NCI-H460 (cell line): Measurements from ENCODE around the gene FBRSL1. TPM values are rescaled to one million over a fixed set of nuclear protein-coding genes. Genes with fewer than 3 reads are reported as not detected.

Source experiments
- DNase-seq: peaks from one replicate; pipeline ENCODE4 v3.0.0-alpha.2; 2016; ENCODE audit warnings: low read depth; ENCODE audit errors: extremely low read depth
- total RNA-seq: library from RNA; depleted of rRNA; stranded (reverse); fragments of >200 nt; shearing (Covaris generic); gene quantifications from 2 replicates; pipeline ENCODE4 v1.2.3, GENCODE V29; 2014

Gene FBRSL1
- total RNA-seq, 1 experiment from 2014 or later, result 18.2 TPM

GRCh38 chr12:132508860-132509732 is 19.1 kb downstream of the FBRSL1 start:
- no peak for DNase-seq

GRCh38 chr12:132510111-132510724 is 20.3 kb downstream of the FBRSL1 start:
- DNase-seq, result no peak

- DNase-seq, result no peak
Measured at GRCh38 chr12:132510746-132511477, 21.0 kb downstream of the FBRSL1 start.

- no peak for DNase-seq
Measured at GRCh38 chr12:132511516-132512196, 21.7 kb downstream of the FBRSL1 start.

GRCh38 chr12:132512197-132513069 is 22.5 kb downstream of the FBRSL1 start:
- no peak for DNase-seq

- DNase-seq, result no peak
Measured at GRCh38 chr12:132513070-132513398, 23.1 kb downstream of the FBRSL1 start.

GRCh38 chr12:132513458-132514135 is 23.6 kb downstream of the FBRSL1 start:
- no peak for DNase-seq

GRCh38 chr12:132514216-132514820 is 24.4 kb downstream of the FBRSL1 start:
- DNase-seq, result no peak

- no peak for DNase-seq
Measured at GRCh38 chr12:132514838-132515237, 24.9 kb downstream of the FBRSL1 start.

- DNase-seq, result no peak
Measured at GRCh38 chr12:132516095-132517012, 26.4 kb downstream of the FBRSL1 start.

- DNase-seq, result no peak
Measured at GRCh38 chr12:132517013-132517739, 27.2 kb downstream of the FBRSL1 start.

GRCh38 chr12:132517740-132518100 is 27.8 kb downstream of the FBRSL1 start:
- DNase-seq, result no peak

GRCh38 chr12:132518354-132518992 is 28.5 kb downstream of the FBRSL1 start:
- no peak for DNase-seq

GRCh38 chr12:132520421-132521199 is 30.7 kb downstream of the FBRSL1 start:
- no peak for DNase-seq

- DNase-seq, result no peak
Measured at GRCh38 chr12:132521200-132521580, 31.2 kb downstream of the FBRSL1 start.

GRCh38 chr12:132521712-132522292 is 31.9 kb downstream of the FBRSL1 start:
- DNase-seq, result no peak
